ENCODE data around the gene CARD9.

- TF ChIP-seq, protein P1, sequence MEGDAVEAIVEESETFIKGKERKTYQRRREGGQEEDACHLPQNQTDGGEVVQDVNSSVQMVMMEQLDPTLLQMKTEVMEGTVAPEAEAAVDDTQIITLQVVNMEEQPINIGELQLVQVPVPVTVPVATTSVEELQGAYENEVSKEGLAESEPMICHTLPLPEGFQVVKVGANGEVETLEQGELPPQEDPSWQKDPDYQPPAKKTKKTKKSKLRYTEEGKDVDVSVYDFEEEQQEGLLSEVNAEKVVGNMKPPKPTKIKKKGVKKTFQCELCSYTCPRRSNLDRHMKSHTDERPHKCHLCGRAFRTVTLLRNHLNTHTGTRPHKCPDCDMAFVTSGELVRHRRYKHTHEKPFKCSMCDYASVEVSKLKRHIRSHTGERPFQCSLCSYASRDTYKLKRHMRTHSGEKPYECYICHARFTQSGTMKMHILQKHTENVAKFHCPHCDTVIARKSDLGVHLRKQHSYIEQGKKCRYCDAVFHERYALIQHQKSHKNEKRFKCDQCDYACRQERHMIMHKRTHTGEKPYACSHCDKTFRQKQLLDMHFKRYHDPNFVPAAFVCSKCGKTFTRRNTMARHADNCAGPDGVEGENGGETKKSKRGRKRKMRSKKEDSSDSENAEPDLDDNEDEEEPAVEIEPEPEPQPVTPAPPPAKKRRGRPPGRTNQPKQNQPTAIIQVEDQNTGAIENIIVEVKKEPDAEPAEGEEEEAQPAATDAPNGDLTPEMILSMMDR (IDR thresholded peaks at IDR 0.05): no peak
- no peak for TF ChIP-seq POLR2A (IDR thresholded peaks at IDR 0.05)
Observed at GRCh38 chr9:136344544-136345280, 28.8 kb downstream of the CARD9 start.

Data from esophagus squamous epithelium (tissue), 4 donors.